Cardiac muscle cell (in vitro differentiated cells and primary cell): ENCODE measurements around the gene EGF. TPM values are rescaled to one million over a fixed set of nuclear protein-coding genes. Genes with fewer than 3 reads are reported as not detected.
"Not testable (repeated sequence)": the region's sequence is repeated elsewhere in the genome, so short reads cannot be mapped to it uniquely, and the experiment has no call there.

Experiments used
- DNase-seq, 2 donors: peaks; one replicate each; pipeline versions ENCODE4 v3.0.0 to v3.0.0-alpha.2; 2010 to 2017; ENCODE audit warnings: low read depth in 1 of 2, low spot score in 1 of 2
- H3K27ac ChIP-seq: fragments of 200-600 bp; sonication (generic); 2 replicates; pipeline ENCODE4 v1.5.1; 2016
- H3K27me3 ChIP-seq: fragments of 200-600 bp; sonication (generic); 2 replicates; pipeline ENCODE4 v1.6.0; 2016; ENCODE audit warnings: control low read depth
- H3K36me3 ChIP-seq: fragments of 200-600 bp; sonication (generic); 2 replicates; pipeline ENCODE4 v1.5.1; 2016; ENCODE audit warnings: control low read depth
- H3K4me1 ChIP-seq: fragments of 200-600 bp; sonication (generic); 2 replicates; pipeline ENCODE4 v1.8.1; 2017; ENCODE audit warnings: low read depth, mild to moderate bottlenecking, mixed run types
- H3K4me3 ChIP-seq: fragments of 200-600 bp; sonication (generic); 2 replicates; pipeline ENCODE4 v1.5.1; 2016; ENCODE audit warnings: mild to moderate bottlenecking
- H3K9me3 ChIP-seq: fragments of 200-600 bp; sonication (generic); 2 replicates; pipeline ENCODE4 v1.5.1; 2017; ENCODE audit warnings: low read depth, mild to moderate bottlenecking, control low read depth
- polyA plus RNA-seq: library from polyadenylated mRNA; unstranded; fragments of >200 nt; fragmentation: Nextera tagmentation; extraction: Ambion mirVana; gene quantifications from 2 replicates; pipeline ENCODE4 v1.2.1, GENCODE V29; 2016
- total RNA-seq: library from RNA; depleted of rRNA; stranded (reverse); fragments of >200 nt; gene quantifications from 2 replicates; pipeline ENCODE4 v1.2.3, GENCODE V29; 2016
- TF ChIP-seq, protein P1 (sequence below): IDR thresholded peaks from 2 replicates; pipeline ENCODE4 v1.5.1; 2012; ENCODE audit warnings: low read depth, mild to moderate bottlenecking, low read length

The EGF gene
- total and polyA plus RNA-seq, 2 experiments from 2014 or later: 3.0 to 11.0 TPM

DNA sequence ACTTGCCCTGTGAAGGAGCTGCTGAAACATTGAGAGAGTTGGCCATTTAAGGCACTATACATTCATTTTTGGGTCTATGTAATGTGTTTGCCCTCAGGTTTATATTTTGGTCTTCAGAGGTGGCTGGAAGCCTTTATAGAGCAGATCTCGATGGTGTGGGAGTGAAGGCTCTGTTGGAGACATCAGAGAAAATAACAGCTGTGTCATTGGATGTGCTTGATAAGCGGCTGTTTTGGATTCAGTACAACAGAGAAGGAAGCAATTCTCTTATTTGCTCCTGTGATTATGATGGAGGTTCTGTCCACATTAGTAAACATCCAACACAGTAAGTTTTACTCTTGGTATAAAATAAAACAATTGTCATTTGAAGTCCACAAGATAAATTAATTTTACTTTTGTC lies 31.1 kb downstream of the EGF start:
- DNase-seq: no peak
- Histone ChIP-seq H3K36me3 (no peaks in the 10 kb centered on the region), H3K27me3 (no peaks in the 10 kb centered on the region), H3K4me3 (no peak overlapping the region), H3K4me1 (no peaks in the 10 kb centered on the region), H3K27ac (no peak overlapping the region), H3K9me3 (no peaks in the 10 kb centered on the region)
- TF ChIP-seq, protein P1, sequence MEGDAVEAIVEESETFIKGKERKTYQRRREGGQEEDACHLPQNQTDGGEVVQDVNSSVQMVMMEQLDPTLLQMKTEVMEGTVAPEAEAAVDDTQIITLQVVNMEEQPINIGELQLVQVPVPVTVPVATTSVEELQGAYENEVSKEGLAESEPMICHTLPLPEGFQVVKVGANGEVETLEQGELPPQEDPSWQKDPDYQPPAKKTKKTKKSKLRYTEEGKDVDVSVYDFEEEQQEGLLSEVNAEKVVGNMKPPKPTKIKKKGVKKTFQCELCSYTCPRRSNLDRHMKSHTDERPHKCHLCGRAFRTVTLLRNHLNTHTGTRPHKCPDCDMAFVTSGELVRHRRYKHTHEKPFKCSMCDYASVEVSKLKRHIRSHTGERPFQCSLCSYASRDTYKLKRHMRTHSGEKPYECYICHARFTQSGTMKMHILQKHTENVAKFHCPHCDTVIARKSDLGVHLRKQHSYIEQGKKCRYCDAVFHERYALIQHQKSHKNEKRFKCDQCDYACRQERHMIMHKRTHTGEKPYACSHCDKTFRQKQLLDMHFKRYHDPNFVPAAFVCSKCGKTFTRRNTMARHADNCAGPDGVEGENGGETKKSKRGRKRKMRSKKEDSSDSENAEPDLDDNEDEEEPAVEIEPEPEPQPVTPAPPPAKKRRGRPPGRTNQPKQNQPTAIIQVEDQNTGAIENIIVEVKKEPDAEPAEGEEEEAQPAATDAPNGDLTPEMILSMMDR: no peak

DNA sequence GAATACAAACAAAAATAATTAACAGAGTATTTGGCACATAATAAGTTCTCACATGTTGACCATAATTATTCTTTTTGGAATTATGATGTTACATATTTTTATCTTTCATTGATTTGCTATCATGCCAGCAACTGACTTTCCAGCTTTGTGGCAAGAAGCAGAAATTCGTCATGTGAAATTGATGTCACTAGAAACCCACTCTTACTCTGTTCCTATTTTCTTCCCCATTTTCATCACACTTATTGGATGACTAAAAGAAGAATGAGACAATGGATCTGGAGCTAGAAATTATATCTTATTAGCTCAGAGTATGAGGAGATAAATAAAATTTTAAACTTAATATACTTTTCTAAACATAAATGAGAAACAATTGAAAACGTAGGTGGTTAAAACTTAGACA lies 31.9 kb downstream of the EGF start:
- no peak for DNase-seq
- Histone ChIP-seq H3K4me1 (no peaks in the 10 kb centered on the region), H3K36me3 (no peaks in the 10 kb centered on the region), H3K27ac (no peak overlapping the region), H3K4me3 (no peak overlapping the region), H3K27me3 (no peaks in the 10 kb centered on the region), H3K9me3 (no peaks in the 10 kb centered on the region)
- TF ChIP-seq, protein P1: no peak

DNA sequence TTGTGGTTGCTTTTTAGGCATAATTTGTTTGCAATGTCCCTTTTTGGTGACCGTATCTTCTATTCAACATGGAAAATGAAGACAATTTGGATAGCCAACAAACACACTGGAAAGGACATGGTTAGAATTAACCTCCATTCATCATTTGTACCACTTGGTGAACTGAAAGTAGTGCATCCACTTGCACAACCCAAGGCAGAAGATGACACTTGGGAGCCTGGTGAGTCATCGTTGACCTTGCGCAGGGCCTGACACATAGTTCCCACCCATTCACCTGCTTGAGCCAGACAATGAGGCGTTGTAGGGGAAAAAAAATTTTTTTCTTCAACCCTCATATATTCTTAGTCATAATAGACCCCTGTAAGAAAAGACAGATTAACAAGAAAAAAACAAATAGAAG lies 32.4 kb downstream of the EGF start:
- Histone ChIP-seq H3K36me3 (no peaks in the 10 kb centered on the region), H3K4me3 (no peak overlapping the region), H3K9me3 (no peaks in the 10 kb centered on the region), H3K4me1 (no peaks in the 10 kb centered on the region), H3K27ac (no peak overlapping the region), H3K27me3 (no peaks in the 10 kb centered on the region)
- no peak for DNase-seq
- TF ChIP-seq, protein P1: no peak

DNA sequence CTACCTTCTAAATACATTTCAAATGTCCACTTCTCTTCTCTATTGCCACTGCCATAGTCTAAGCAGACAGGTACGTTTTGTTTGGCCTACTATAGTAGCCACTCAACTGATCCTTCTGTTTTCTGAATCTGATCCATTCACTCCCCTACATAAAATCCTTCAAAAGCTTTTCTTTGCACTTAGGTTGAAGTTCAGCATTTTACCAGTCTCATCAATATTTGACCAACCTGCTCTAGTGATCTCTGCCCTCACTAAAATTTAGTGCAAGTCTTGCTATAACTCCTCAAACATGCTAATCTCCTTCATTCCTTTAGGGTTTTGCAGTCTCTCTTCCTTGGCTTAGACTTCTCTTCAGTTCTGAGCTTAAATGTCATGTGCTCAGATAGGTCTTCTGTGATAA lies 33.4 kb downstream of the EGF start:
- H3K36me3 ChIP-seq: no peaks in the 10 kb centered on the region

DNA sequence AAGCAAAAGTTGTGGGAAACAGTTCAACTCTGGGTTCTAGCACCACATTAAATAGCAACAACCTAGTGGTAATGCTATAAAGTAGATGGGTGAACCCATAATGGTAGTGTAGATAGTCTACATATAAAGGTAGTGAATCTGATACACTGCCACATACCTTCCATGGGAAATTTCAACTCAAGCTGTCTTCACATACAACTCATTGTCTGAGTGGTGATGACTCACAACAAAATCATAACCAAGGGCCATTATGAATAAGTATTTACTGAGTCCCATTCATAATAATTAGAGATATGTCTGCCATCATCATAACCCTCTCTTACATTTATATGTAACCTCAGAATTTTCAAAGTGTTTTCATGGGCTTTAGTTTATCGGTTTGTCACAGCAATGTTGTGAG lies 34.8 kb downstream of the EGF start:
- DNase-seq: no peak
- Histone ChIP-seq H3K27me3 (no peaks in the 10 kb centered on the region), H3K27ac (no peak overlapping the region), H3K9me3 (no peaks in the 10 kb centered on the region), H3K4me1 (no peaks in the 10 kb centered on the region), H3K36me3 (no peaks in the 10 kb centered on the region), H3K4me3 (no peak overlapping the region)
- TF ChIP-seq, protein P1: no peak

More for the DNA sequence above, 33.4 kb downstream of the EGF start:
- TF ChIP-seq, protein P1: no peak
- H3K27ac ChIP-seq: no peak overlapping the region
- H3K4me3 ChIP-seq: no peak overlapping the region
- H3K9me3 ChIP-seq: no peaks in the 10 kb centered on the region
- DNase-seq: no peak
- H3K4me1 ChIP-seq: no peaks in the 10 kb centered on the region
- no peaks in the 10 kb centered on the region for H3K27me3 ChIP-seq

DNA sequence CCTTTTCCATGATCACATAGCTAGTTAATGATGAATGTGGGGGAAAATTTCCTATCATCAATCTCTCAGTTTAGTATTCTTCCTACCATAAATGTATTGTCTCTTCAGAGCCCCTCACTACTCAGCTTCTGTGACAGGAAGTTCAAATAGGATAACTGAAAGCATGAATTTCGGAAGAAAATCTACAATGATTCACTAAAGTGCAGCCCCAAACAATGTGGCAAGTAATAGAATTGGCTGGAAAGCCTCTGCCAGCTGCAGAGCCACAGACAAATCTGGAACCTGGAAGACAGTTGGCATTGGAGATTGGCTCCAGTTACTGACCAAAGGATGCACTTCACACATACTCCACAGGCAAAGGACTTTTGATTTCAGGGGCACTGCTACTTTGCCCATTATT lies 35.2 kb downstream of the EGF start:
- DNase-seq: no peak

DNA sequence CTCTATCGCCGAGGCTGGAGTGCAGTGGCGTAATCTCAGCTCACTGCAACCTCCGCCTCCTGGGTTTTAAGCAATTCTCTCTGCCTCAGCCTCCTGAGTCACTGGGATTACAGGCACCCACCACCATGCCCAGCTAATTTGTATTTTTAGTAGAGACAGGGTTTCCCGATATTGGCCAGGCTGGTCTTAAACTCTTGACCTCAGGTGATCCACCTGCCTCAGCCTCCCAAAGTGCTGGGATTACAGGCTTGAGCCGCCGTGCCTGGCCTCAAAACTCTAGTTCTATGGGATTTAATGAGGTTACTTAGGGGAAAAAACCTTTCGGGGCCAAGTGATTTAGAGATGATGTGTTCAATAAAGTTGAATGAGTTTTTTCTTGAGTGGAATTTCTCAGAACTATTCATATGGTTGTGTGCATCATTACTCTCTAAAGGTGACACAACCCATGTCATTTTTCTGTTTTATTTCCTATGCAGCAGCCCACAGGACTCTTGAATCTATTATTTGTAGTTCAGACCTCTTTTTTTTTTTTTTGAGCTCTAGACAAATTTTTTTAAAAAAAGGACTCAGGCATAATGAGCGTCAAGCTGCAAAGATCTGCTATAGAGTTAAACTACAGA lies 36.5 kb downstream of the EGF start:
- not testable (repeated sequence) for H3K4me1 ChIP-seq, H3K9me3 ChIP-seq, H3K27ac ChIP-seq, H3K36me3 ChIP-seq, DNase-seq, H3K27me3 ChIP-seq, H3K4me3 ChIP-seq

More for the DNA sequence above, 35.2 kb downstream of the EGF start:
- H3K4me3 ChIP-seq: no peak overlapping the region
- H3K4me1 ChIP-seq: no peaks in the 10 kb centered on the region
- H3K36me3 ChIP-seq: no peaks in the 10 kb centered on the region
- H3K27ac ChIP-seq: no peak overlapping the region
- TF ChIP-seq, protein P1: no peak
- no peaks in the 10 kb centered on the region for H3K9me3 ChIP-seq
- no peaks in the 10 kb centered on the region for H3K27me3 ChIP-seq
